GM19397 (cell line): ENCODE measurements around the gene GRIFIN.

ENCODE experiments used
- ATAC-seq: cut with Tn5 transposase; IDR thresholded peaks from one replicate; pipeline ENCODE4 v1.9.1; 2021; ENCODE audit warnings: mild to moderate bottlenecking, moderate library complexity; ENCODE audit not compliant: unreplicated experiment

The GRIFIN gene

GRCh38 chr7:2476298-2476697 is at the start of gene GRIFIN:
GRIFIN (minus strand) TSS chr7:2476398; CDS start chr7:2476383, 15 bp downstream.
- ATAC-seq = no peak

GRCh38 chr7:2524808-2525657 is 48.8 kb upstream of the GRIFIN start:
- ATAC-seq = no peak

GRCh38 chr7:2523941-2524807 is 48.0 kb upstream of the GRIFIN start:
- no peak for ATAC-seq

- no peak for ATAC-seq
Observed at GRCh38 chr7:2523461-2523936, 47.3 kb upstream of the GRIFIN start.

- ATAC-seq = no peak
Observed at GRCh38 chr7:2522780-2523433, 46.7 kb upstream of the GRIFIN start.

- ATAC-seq = no peak
Observed at GRCh38 chr7:2521952-2522591, 45.9 kb upstream of the GRIFIN start.

GRCh38 chr7:2521341-2521745 is 45.1 kb upstream of the GRIFIN start:
- ATAC-seq = no peak

- no peak for ATAC-seq
Observed at GRCh38 chr7:2520761-2521290, 44.6 kb upstream of the GRIFIN start.

GRCh38 chr7:2520131-2520760 is 44.0 kb upstream of the GRIFIN start:
- no peak for ATAC-seq

- peak; percentile 86 for ATAC-seq
Observed at GRCh38 chr7:2519119-2519930, 43.1 kb upstream of the GRIFIN start, which contains the start of gene LFNG. LFNG (plus strand) TSS chr7:2519774; CDS start chr7:2519862, 88 bp downstream.

GRCh38 chr7:2518737-2519118 is 42.5 kb upstream of the GRIFIN start:
- no peak for ATAC-seq

- ATAC-seq = no peak
Observed at GRCh38 chr7:2517678-2518507, 41.7 kb upstream of the GRIFIN start.

- ATAC-seq = no peak
Observed at GRCh38 chr7:2517026-2517425, 40.8 kb upstream of the GRIFIN start.

- no peak for ATAC-seq
Observed at GRCh38 chr7:2516194-2516555, 40.0 kb upstream of the GRIFIN start.

GRCh38 chr7:2515424-2516193 is 39.4 kb upstream of the GRIFIN start:
- no peak for ATAC-seq

- ATAC-seq = no peak
Observed at GRCh38 chr7:2514473-2515423, 38.5 kb upstream of the GRIFIN start.
